ENCODE data around the gene SELENON.
A peak's percentile ranks its signal among the peaks of the same experiment; 100 is the strongest.

SELENON gene

GRCh38 chr1:25809929-25810328 is 9.9 kb downstream of the SELENON start:
- no peak for DNase-seq (ENCODE audit: low read depth in 2 of 2)

- DNase-seq (ENCODE audit: low read depth in 2 of 2) = peak; percentile 61 to 62
Observed at GRCh38 chr1:25810341-25811299, 10.6 kb downstream of the SELENON start.

- no peak for DNase-seq (ENCODE audit: low read depth in 2 of 2)
Observed at GRCh38 chr1:25811384-25812082, 11.5 kb downstream of the SELENON start.

- no peak for DNase-seq (ENCODE audit: low read depth in 2 of 2)
Observed at GRCh38 chr1:25813071-25813733, 13.2 kb downstream of the SELENON start.

GRCh38 chr1:25813734-25814471 is 13.9 kb downstream of the SELENON start:
- DNase-seq (ENCODE audit: low read depth in 2 of 2) = no peak

- DNase-seq (ENCODE audit: low read depth in 2 of 2) = no peak
Observed at GRCh38 chr1:25814549-25815087, 14.6 kb downstream of the SELENON start.

- DNase-seq (ENCODE audit: low read depth in 2 of 2) = no peak
Observed at GRCh38 chr1:25815208-25816111, 15.5 kb downstream of the SELENON start.

GRCh38 chr1:25816112-25816718 is 16.2 kb downstream of the SELENON start:
- no peak for DNase-seq (ENCODE audit: low read depth in 2 of 2)

GRCh38 chr1:25817840-25818501 is 18.0 kb downstream of the SELENON start:
- no peak for DNase-seq (ENCODE audit: low read depth in 2 of 2)

GRCh38 chr1:25818569-25818968 is 18.6 kb downstream of the SELENON start:
- DNase-seq (ENCODE audit: low read depth in 2 of 2) = no peak

- DNase-seq (ENCODE audit: low read depth in 2 of 2) = peak; percentile 87 to 93
Observed at GRCh38 chr1:25819491-25820246, 19.7 kb downstream of the SELENON start, which contains the start of gene MTFR1L. Gene MTFR1L, plus strand, starts transcription at chr1:25819954. Its CDS starts 3,151 bp downstream, at chr1:25823105.

GRCh38 chr1:25820247-25821111 is 20.5 kb downstream of the SELENON start:
- DNase-seq (ENCODE audit: low read depth in 2 of 2) = peak; percentile 50 to 58

GRCh38 chr1:25821112-25821476 is 21.1 kb downstream of the SELENON start:
- no peak for DNase-seq (ENCODE audit: low read depth in 2 of 2)

GRCh38 chr1:25821630-25822091 is 21.7 kb downstream of the SELENON start:
- DNase-seq (ENCODE audit: low read depth in 2 of 2) = no peak

GRCh38 chr1:25825605-25826004 is 25.6 kb downstream of the SELENON start:
- DNase-seq (ENCODE audit: low read depth in 2 of 2) = no peak

GRCh38 chr1:25826571-25826970 is 26.6 kb downstream of the SELENON start:
- DNase-seq (ENCODE audit: low read depth in 2 of 2) = no peak

- no peak for DNase-seq (ENCODE audit: low read depth in 2 of 2)
Observed at GRCh38 chr1:25828491-25828890, 28.5 kb downstream of the SELENON start.
